ENCODE results near the gene ISLR.

GRCh38 chr15:74130849-74131627 is 42.5 kb upstream of the ISLR start:
- TF ChIP-seq, protein P1, sequence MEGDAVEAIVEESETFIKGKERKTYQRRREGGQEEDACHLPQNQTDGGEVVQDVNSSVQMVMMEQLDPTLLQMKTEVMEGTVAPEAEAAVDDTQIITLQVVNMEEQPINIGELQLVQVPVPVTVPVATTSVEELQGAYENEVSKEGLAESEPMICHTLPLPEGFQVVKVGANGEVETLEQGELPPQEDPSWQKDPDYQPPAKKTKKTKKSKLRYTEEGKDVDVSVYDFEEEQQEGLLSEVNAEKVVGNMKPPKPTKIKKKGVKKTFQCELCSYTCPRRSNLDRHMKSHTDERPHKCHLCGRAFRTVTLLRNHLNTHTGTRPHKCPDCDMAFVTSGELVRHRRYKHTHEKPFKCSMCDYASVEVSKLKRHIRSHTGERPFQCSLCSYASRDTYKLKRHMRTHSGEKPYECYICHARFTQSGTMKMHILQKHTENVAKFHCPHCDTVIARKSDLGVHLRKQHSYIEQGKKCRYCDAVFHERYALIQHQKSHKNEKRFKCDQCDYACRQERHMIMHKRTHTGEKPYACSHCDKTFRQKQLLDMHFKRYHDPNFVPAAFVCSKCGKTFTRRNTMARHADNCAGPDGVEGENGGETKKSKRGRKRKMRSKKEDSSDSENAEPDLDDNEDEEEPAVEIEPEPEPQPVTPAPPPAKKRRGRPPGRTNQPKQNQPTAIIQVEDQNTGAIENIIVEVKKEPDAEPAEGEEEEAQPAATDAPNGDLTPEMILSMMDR (IDR thresholded peaks at IDR 0.05; ENCODE audit: low read depth, low read length, missing input control): no peak
- TF ChIP-seq REST (IDR thresholded peaks at IDR 0.05) (no peak), EGR1 (IDR thresholded peaks at IDR 0.05; ENCODE audit: low read depth in 2 of 2) (no peak)
- TF ChIP-seq, protein P2, sequence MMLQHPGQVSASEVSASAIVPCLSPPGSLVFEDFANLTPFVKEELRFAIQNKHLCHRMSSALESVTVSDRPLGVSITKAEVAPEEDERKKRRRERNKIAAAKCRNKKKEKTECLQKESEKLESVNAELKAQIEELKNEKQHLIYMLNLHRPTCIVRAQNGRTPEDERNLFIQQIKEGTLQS (IDR thresholded peaks at IDR 0.05): no peak
